Mucosa of stomach (tissue), 1 donor: ENCODE data around the gene CPLANE1.
"Not testable (repeated sequence)": the region's sequence is repeated elsewhere in the genome, so short reads cannot be mapped to it uniquely, and the experiment has no call there.

Experiments used
- H3K27me3 ChIP-seq: one replicate; pipeline ENCODE4 v1.7.0; 2013; ENCODE audit warnings: mild to moderate bottlenecking, low read length; ENCODE audit not compliant: control insufficient read depth, insufficient read depth
- H3K36me3 ChIP-seq: one replicate; pipeline ENCODE4 v1.7.0; 2013; ENCODE audit warnings: low read length; ENCODE audit not compliant: control insufficient read depth, insufficient read depth
- H3K4me1 ChIP-seq: one replicate; pipeline ENCODE4 v1.7.0; 2013; ENCODE audit warnings: mild to moderate bottlenecking, low read length; ENCODE audit not compliant: control insufficient read depth, insufficient read depth
- H3K4me3 ChIP-seq: one replicate; pipeline ENCODE4 v1.7.0; 2013; ENCODE audit warnings: low read length
- H3K9ac ChIP-seq: one replicate; pipeline ENCODE4 v1.7.0; 2013; ENCODE audit warnings: mild to moderate bottlenecking, low read length, moderate library complexity
- H3K9me3 ChIP-seq: one replicate; pipeline ENCODE4 v1.7.0; 2013; ENCODE audit warnings: mild to moderate bottlenecking, low read length, moderate library complexity; ENCODE audit not compliant: control insufficient read depth
- donor health status: Pancreatic carcinoma.

The CPLANE1 gene

GRCh38 chr5:37247036-37247435, 2.1 kb downstream of the CPLANE1 start:
- Histone ChIP-seq H3K9ac (no peak overlapping the region), H3K4me3 (no peak overlapping the region), H3K9me3 (no peaks in the 10 kb centered on the region), H3K27me3 (no peaks in the 10 kb centered on the region), H3K36me3 (no peaks in the 10 kb centered on the region), H3K4me1 (no peaks in the 10 kb centered on the region)

GRCh38 chr5:37234288-37234687, 14.9 kb downstream of the CPLANE1 start:
- no peak overlapping the region for H3K9ac ChIP-seq
- no peaks in the 10 kb centered on the region for H3K36me3 ChIP-seq
- H3K4me1 ChIP-seq, result no peaks in the 10 kb centered on the region
- no peak overlapping the region for H3K4me3 ChIP-seq
- H3K27me3 ChIP-seq, result no peaks in the 10 kb centered on the region
- H3K9me3 ChIP-seq, result no peaks in the 10 kb centered on the region

DNA sequence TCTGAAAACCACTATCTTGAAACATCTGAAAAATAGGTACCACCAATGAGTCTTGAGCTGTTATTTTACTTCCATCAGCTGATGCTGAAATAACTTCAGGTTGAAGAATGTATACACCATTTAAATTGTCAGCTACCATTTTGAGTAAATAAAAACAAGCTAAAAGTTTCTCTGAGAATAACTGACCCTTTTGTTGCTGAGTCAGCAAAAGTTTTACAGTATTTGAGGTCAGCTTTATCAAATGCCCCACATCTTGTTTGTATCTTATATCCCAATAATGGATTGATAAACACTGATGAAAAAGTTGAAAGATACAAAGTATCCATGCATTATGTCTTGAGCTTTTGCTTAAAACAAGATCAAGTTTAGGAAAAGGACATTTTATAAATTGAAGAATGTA, 22.8 kb downstream of the CPLANE1 start:
- Histone ChIP-seq H3K36me3 (no peaks in the 10 kb centered on the region), H3K9me3 (no peaks in the 10 kb centered on the region)

DNA sequence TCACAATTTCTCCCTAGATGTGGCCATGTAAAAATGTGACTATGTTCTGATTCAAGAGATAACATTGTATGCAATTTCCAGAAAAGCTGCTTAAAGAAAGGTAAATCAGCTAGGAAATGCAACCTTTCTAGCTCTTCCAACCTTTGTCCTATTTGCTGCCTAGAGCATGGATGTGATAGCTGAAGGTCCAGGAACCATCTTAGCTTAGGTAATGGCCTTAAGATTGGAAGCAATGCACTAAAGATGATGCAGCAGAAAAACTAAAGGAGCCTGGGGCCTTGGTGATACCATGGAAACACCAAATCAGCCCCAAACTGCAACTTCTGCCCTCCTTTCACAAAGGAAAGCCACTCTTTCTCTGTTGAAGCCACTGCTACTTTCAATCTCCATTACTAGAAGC, 27.0 kb downstream of the CPLANE1 start:
- H3K36me3 ChIP-seq, result no peaks in the 10 kb centered on the region
- no peaks in the 10 kb centered on the region for H3K9me3 ChIP-seq
- H3K4me1 ChIP-seq, result no peaks in the 10 kb centered on the region
- H3K27me3 ChIP-seq, result no peaks in the 10 kb centered on the region
- no peak overlapping the region for H3K9ac ChIP-seq
- H3K4me3 ChIP-seq, result no peak overlapping the region

More for the DNA sequence above, 22.8 kb downstream of the CPLANE1 start:
- H3K4me1 ChIP-seq, result no peaks in the 10 kb centered on the region
- H3K9ac ChIP-seq, result no peak overlapping the region
- H3K27me3 ChIP-seq, result no peaks in the 10 kb centered on the region
- no peak overlapping the region for H3K4me3 ChIP-seq

DNA sequence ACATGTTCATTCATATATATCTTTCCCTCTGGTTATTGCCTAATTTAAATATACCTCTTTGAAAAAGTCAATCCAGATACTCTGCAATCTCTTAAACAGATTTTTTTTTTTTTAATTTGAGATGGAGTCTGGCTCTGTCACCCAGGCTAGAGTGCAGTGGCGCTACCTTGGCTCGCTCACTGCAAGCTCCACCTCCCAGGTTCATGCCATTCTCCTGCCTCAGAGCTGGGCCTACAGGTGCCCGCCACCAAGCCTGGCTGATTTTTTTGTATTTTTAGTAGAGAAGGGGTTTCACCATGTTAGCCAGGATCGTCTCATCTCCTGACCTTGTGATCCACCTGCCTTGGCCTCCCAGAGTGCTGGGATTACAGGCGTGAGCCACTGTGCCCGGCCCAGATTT, 28.8 kb downstream of the CPLANE1 start:
- not testable (repeated sequence) for H3K9ac ChIP-seq, H3K4me3 ChIP-seq, H3K36me3 ChIP-seq

DNA sequence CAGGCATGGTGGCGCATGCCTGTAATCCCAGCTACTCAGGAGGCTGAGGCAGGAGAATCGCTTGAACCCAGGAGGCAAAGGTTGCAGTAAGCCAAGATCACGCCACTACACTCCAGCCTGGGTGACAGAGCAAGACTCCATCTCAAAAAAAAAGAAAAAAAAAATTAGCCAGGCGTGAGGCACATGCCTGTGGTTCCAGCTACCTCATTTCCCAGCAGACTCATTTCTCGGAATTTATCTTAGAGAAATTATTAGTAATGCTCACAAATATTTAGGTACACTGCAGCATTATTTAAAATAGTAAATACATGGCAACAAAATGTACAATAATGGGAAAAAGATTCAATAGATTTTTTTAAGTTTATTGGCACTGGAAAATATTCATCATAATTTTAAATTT, 29.8 kb downstream of the CPLANE1 start:
- H3K4me3 ChIP-seq, H3K9ac ChIP-seq, H3K27me3 ChIP-seq, H3K4me1 ChIP-seq, H3K9me3 ChIP-seq, H3K36me3 ChIP-seq: not testable (repeated sequence)

More for the DNA sequence above, 28.8 kb downstream of the CPLANE1 start:
- not testable (repeated sequence) for H3K9me3 ChIP-seq, H3K4me1 ChIP-seq, H3K27me3 ChIP-seq

DNA sequence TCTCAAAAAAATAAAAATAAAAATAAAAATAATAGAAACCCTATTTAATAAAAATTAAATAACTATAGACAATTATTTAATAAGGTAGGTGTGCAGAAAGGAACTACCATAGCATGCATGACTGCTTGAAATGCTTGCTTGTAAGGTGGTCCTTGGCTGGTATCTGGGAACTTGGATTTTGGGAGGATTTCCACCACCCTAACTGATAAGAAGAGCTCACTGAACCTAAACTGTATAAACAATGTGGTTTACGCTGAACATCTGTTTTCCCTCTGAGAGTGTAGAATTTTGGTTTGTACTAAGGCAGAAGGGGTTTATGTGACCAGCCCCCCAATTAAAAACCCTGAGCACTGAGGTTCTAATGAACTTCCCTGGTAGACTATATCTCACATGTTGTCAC, 31.2 kb downstream of the CPLANE1 start:
- Histone ChIP-seq H3K4me3 (no peak overlapping the region), H3K36me3 (no peaks in the 10 kb centered on the region)

DNA sequence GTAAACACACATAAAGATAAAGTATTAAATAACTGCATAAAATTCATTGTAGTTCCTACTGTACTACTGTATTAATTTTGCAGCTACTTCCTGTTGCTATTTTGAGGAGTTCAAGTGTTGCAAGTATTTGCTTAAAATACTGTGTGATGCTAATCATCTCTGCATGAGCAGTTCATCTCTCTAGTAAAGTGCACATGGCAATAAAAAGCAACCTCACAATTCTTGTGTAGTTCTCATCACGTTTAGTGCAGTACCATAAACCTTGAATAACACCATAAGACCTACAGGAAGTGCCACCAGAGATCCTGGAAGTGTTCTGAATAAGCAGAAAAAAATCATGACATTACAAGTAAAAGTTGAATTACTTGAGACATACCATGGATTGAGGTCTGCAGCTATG, 34.6 kb downstream of the CPLANE1 start:
- no peak overlapping the region for H3K9ac ChIP-seq
- H3K4me1 ChIP-seq, result no peaks in the 10 kb centered on the region
- no peaks in the 10 kb centered on the region for H3K9me3 ChIP-seq
- H3K36me3 ChIP-seq, result no peaks in the 10 kb centered on the region
- no peaks in the 10 kb centered on the region for H3K27me3 ChIP-seq
- H3K4me3 ChIP-seq, result no peak overlapping the region

More for the DNA sequence above, 31.2 kb downstream of the CPLANE1 start:
- no peaks in the 10 kb centered on the region for H3K4me1 ChIP-seq
- H3K9me3 ChIP-seq, result no peaks in the 10 kb centered on the region
- H3K27me3 ChIP-seq, result no peaks in the 10 kb centered on the region
- H3K9ac ChIP-seq, result no peak overlapping the region

- Histone ChIP-seq H3K36me3 (no peaks in the 10 kb centered on the region), H3K9me3 (no peaks in the 10 kb centered on the region), H3K4me3 (no peak overlapping the region), H3K9ac (no peak overlapping the region), H3K4me1 (no peaks in the 10 kb centered on the region), H3K27me3 (no peaks in the 10 kb centered on the region)
Observed at GRCh38 chr5:37212096-37212495, 37.1 kb downstream of the CPLANE1 start.

DNA sequence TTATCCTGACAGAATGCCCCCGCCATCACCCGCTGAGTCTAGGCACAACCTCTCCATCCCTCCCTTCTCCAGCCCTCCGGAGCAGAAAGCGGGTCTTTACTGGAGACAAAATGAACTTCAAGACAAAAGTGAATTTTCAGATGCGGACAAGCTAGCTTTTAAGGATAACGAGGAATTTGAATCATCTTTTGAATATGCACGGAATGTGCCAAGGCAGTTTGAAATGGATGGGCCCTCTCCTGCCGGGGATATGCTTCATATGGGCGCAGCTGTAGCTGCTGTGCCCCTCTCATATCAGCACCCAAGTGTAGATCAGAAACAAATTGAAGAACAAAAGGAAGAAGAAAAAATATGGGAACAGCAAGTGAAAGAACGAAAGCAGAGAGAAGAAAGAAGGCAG, 37.5 kb downstream of the CPLANE1 start:
- Histone ChIP-seq H3K4me3 (no peak overlapping the region), H3K4me1 (no peaks in the 10 kb centered on the region), H3K9me3 (no peaks in the 10 kb centered on the region), H3K9ac (no peak overlapping the region), H3K36me3 (no peaks in the 10 kb centered on the region), H3K27me3 (no peaks in the 10 kb centered on the region)

GRCh38 chr5:37208883-37209797, 40.0 kb downstream of the CPLANE1 start:
- no peak overlapping the region for H3K4me3 ChIP-seq
- no peaks in the 10 kb centered on the region for H3K27me3 ChIP-seq
- H3K9ac ChIP-seq, result no peak overlapping the region
- H3K4me1 ChIP-seq, result no peaks in the 10 kb centered on the region
- no peaks in the 10 kb centered on the region for H3K9me3 ChIP-seq
- H3K36me3 ChIP-seq, result no peaks in the 10 kb centered on the region

- no peaks in the 10 kb centered on the region for H3K36me3 ChIP-seq
- H3K4me1 ChIP-seq, result no peaks in the 10 kb centered on the region
- H3K9ac ChIP-seq, result no peak overlapping the region
- no peaks in the 10 kb centered on the region for H3K27me3 ChIP-seq
- no peak overlapping the region for H3K4me3 ChIP-seq
- no peaks in the 10 kb centered on the region for H3K9me3 ChIP-seq
Observed at GRCh38 chr5:37207802-37208201, 41.4 kb downstream of the CPLANE1 start.
